ENCODE measurements around the gene MAGEC2. TPM values are rescaled to one million over a fixed set of nuclear protein-coding genes. Genes with fewer than 3 reads are reported as not detected.

Gene MAGEC2
- total RNA-seq, result not detected
- long read RNA-seq, result 0 reads

DNA sequence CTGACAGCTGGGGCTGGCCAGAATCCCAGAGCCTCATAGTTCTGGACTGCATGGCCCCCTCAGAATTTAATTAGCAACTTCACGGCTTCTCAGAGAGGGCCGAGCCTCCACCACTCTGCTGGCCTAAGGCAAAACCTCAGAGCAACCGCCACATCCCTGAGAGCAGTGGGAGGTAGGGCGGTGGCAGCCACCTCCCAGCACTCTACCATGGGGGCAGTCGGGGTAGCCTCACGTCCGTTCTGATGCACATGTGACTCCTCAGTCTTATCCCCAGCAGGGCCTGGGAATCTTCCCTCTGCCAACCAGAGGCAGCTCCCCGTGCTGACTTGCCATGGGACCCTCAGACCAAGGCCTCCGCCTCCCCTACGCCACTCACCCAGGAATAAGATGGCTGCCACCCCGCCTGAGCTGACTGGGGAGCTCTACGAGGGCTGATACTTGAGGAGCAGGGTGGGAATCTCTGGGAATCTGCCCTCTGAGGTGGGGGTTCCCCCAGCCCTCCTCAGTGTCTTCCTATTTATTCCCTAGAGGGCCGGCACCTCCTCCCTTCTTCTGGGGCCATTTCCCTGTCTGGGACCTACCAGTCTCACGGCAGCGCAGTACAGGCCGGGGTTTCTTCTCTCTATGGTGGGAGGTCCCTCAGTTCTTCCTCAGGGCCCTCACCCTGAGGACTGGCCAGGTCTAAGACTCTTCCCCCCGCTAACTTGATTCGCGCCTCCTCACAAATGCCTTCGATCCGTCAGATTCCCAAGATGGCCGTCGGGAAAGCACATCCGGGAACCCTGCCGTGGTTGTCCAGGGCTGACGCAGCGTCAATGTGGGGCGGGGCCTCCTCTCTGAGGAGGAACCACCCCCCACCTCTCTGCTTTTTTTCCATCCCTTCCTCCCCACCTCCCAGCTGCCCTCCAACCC, at the start of gene MAGEC2:
TSS of gene MAGEC2 (minus strand) at position 769 of the 912 bp plus-strand sequence. CDS start 1,303 bp downstream, outside the sequence.
- ATAC-seq (no peak), DNase-seq (no peak)
- no peaks in the 10 kb centered on the region for H3K4me1 ChIP-seq
- intact Hi-C loops (cut with DNase I), result no loop called here
- TF ChIP-seq, protein P1, sequence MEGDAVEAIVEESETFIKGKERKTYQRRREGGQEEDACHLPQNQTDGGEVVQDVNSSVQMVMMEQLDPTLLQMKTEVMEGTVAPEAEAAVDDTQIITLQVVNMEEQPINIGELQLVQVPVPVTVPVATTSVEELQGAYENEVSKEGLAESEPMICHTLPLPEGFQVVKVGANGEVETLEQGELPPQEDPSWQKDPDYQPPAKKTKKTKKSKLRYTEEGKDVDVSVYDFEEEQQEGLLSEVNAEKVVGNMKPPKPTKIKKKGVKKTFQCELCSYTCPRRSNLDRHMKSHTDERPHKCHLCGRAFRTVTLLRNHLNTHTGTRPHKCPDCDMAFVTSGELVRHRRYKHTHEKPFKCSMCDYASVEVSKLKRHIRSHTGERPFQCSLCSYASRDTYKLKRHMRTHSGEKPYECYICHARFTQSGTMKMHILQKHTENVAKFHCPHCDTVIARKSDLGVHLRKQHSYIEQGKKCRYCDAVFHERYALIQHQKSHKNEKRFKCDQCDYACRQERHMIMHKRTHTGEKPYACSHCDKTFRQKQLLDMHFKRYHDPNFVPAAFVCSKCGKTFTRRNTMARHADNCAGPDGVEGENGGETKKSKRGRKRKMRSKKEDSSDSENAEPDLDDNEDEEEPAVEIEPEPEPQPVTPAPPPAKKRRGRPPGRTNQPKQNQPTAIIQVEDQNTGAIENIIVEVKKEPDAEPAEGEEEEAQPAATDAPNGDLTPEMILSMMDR (IDR thresholded peaks at IDR 0.05), result no peak
- no peaks in the 10 kb centered on the region for H3K9me3 ChIP-seq
- H3K27me3 ChIP-seq, result no peaks in the 10 kb centered on the region
- no peaks in the 10 kb centered on the region for H3K36me3 ChIP-seq
- no peak within 1 kb of the TSS for H3K27ac ChIP-seq
- no peak within 1 kb of the TSS for H3K4me3 ChIP-seq

DNA sequence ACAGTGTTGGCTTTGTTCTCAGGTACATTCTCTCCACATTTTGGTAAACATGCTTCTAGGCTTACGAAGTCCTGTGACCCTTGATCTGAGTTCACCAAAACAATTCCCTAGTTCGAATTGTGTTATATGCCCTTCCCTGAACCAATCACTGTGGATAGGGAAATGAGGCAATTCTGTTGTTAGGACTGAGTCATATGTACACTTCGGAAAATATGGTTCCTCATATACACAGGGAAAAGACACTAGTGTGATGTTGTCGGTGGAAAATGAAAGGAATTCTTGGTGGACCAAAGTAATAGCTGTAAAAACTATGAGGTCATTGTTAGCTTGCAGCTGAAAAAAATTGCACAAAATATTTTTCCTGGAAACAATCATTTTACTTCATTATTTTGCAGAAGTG, 46.6 kb upstream of the MAGEC2 start:
- Histone ChIP-seq H3K27me3 (no peaks in the 10 kb centered on the region), H3K4me1 (no peaks in the 10 kb centered on the region), H3K4me3 (no peak overlapping the region), H3K9me3 (no peaks in the 10 kb centered on the region), H3K36me3 (no peaks in the 10 kb centered on the region), H3K27ac (no peak overlapping the region)
- intact Hi-C loops (cut with DNase I), result no loop called here
- ATAC-seq (no peak), DNase-seq (no peak)
- TF ChIP-seq, protein P1 (IDR thresholded peaks at IDR 0.05), result no peak

- no peak overlapping the region for H3K27ac ChIP-seq
These were observed 46.1 kb upstream of the MAGEC2 start for GRCh38 chrX:142251202-142251601.

DNA sequence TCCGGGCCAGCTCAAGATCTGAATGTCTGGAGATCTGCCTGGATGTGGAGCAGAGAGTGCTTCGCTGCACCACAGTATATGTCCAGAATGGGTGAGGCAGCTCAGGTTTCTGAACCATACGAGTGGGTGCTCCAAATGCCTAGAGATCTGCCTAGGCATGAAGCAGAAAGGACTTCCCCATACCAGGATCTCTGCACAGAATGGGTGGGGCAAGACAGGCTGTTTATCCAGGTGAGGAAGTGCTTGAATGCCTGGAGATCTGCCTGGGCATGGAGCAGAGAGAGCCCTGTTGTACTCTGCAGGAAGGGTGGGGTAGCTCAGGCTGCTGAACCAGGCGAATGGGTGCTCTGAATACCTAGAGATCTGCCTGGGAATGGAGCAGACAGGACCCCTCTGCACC, 45.4 kb upstream of the MAGEC2 start:
- Histone ChIP-seq H3K9me3 (no peaks in the 10 kb centered on the region), H3K27ac (no peak overlapping the region), H3K4me1 (no peaks in the 10 kb centered on the region), H3K4me3 (no peak overlapping the region), H3K36me3 (no peaks in the 10 kb centered on the region), H3K27me3 (no peaks in the 10 kb centered on the region)
- intact Hi-C loops (cut with DNase I), result no loop called here
- TF ChIP-seq, protein P1 (IDR thresholded peaks at IDR 0.05), result no peak
- ATAC-seq, result no peak
- no peak for DNase-seq

More at GRCh38 chrX:142251202-142251601, 46.1 kb upstream of the MAGEC2 start:
- no peaks in the 10 kb centered on the region for H3K36me3 ChIP-seq
- H3K4me1 ChIP-seq, result no peaks in the 10 kb centered on the region
- ATAC-seq (no peak), DNase-seq (no peak)
- intact Hi-C loops (cut with DNase I), result no loop called here
- no peaks in the 10 kb centered on the region for H3K9me3 ChIP-seq
- no peaks in the 10 kb centered on the region for H3K27me3 ChIP-seq
- no peak overlapping the region for H3K4me3 ChIP-seq
- TF ChIP-seq, protein P1 (IDR thresholded peaks at IDR 0.05), result no peak

DNA sequence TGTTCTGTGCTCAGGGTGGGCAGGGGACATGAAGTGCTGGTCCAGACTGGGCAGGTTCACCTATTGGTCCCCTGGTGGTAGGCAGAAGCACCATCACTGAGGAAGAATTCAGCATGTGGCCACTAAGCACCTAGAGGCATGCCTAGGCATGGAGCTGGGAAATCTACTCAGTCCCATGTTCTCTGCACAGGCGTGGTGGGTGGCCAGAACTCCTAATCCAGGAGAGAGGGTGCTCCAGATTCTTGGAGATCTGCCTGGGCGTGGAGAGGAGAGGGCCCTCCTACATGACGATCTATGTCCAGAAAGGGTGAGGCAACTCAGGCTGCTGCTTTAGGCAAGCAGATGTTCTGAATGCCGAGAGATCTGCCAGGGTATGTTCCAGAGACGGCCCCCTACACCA, 44.6 kb upstream of the MAGEC2 start:
- intact Hi-C loops (cut with DNase I), result no loop called here
- ATAC-seq, result no peak
- DNase-seq, result no peak

More for the DNA sequence above, 44.6 kb upstream of the MAGEC2 start:
- no peak overlapping the region for H3K4me3 ChIP-seq
- H3K36me3 ChIP-seq, result no peaks in the 10 kb centered on the region
- H3K9me3 ChIP-seq, result no peaks in the 10 kb centered on the region
- no peak overlapping the region for H3K27ac ChIP-seq
- H3K27me3 ChIP-seq, result no peaks in the 10 kb centered on the region
- TF ChIP-seq, protein P1 (IDR thresholded peaks at IDR 0.05), result no peak
- H3K4me1 ChIP-seq, result no peaks in the 10 kb centered on the region

Measured in upper lobe of right lung (tissue), 1 donor.